DMS114 treated with DMSO at 0.1 percent for 48 hours (cell line): ENCODE results near the gene LRRC49.
"Not testable (repeated sequence)": the region's sequence is repeated elsewhere in the genome, so short reads cannot be mapped to it uniquely, and the experiment has no call there.

ENCODE experiments used
- DNase-seq: peaks from one replicate; lab custom pipeline; 2025; ENCODE audit not compliant: unreplicated experiment; lab: John Stamatoyannopoulos, UW

The LRRC49 gene

GRCh38 chr15:70920981-70921696 lies 28.5 kb downstream of the LRRC49 start:
- no peak for DNase-seq

GRCh38 chr15:70922119-70922518 lies 29.5 kb downstream of the LRRC49 start:
- no peak for DNase-seq

GRCh38 chr15:70923311-70924080 lies 30.9 kb downstream of the LRRC49 start:
- DNase-seq, result no peak

GRCh38 chr15:70926914-70927313 lies 34.3 kb downstream of the LRRC49 start:
- not testable (repeated sequence) for DNase-seq

- no peak for DNase-seq
Observed at GRCh38 chr15:70931821-70932220, 39.2 kb downstream of the LRRC49 start.

GRCh38 chr15:70932397-70932796 lies 39.8 kb downstream of the LRRC49 start:
- DNase-seq, result no peak

- DNase-seq, result no peak
Observed at GRCh38 chr15:70933411-70933810, 40.8 kb downstream of the LRRC49 start.

- no peak for DNase-seq
Observed at GRCh38 chr15:70935631-70936030, 43.0 kb downstream of the LRRC49 start.

- no peak for DNase-seq
Observed at GRCh38 chr15:70936326-70936725, 43.7 kb downstream of the LRRC49 start.

- DNase-seq, result not testable (repeated sequence)
Observed at GRCh38 chr15:70943285-70943684, 50.7 kb downstream of the LRRC49 start.

- DNase-seq, result no peak
Observed at GRCh38 chr15:70947351-70948335, 55.0 kb downstream of the LRRC49 start.

- no peak for DNase-seq
Observed at GRCh38 chr15:70950953-70951352, 58.3 kb downstream of the LRRC49 start.

GRCh38 chr15:70954171-70954570 lies 61.5 kb downstream of the LRRC49 start:
- no peak for DNase-seq

GRCh38 chr15:70954733-70955132 lies 62.1 kb downstream of the LRRC49 start:
- DNase-seq, result no peak

- DNase-seq, result no peak
Observed at GRCh38 chr15:70955151-70955550, 62.5 kb downstream of the LRRC49 start.

GRCh38 chr15:70956201-70956995 lies 63.8 kb downstream of the LRRC49 start:
- no peak for DNase-seq

- no peak for DNase-seq
Observed at GRCh38 chr15:70962084-70962483, 69.5 kb downstream of the LRRC49 start.

- DNase-seq, result no peak
Observed at GRCh38 chr15:70963199-70963598, 70.6 kb downstream of the LRRC49 start.

GRCh38 chr15:70964058-70964457 lies 71.4 kb downstream of the LRRC49 start:
- no peak for DNase-seq

- no peak for DNase-seq
Observed at GRCh38 chr15:70964686-70965085, 72.1 kb downstream of the LRRC49 start.
